Caco-2 (cell line): ENCODE data around the gene MOSPD2. TPM values are rescaled to one million over a fixed set of nuclear protein-coding genes. Genes with fewer than 3 reads are reported as not detected.

Experiments used
- BruUV-seq: library from RNA; stranded (reverse); fragments of 400-500 nt; replicated peaks from 2 replicates; lab custom pipeline; 2021; lab: Mats Ljungman, UMichigan
- CTCF ChIA-PET: fragments of 300-600 bp; sonication (Branson Sonifier 250); formaldehyde crosslinking; loops from one replicate; lab custom pipeline; 2022; ENCODE audit warnings: antibody characterized with exemption; lab: Charles Lee
- POLR2A ChIA-PET: fragments of 300-600 bp; sonication (Branson Sonifier 250); formaldehyde crosslinking; loops from one replicate; lab custom pipeline; 2022; ENCODE audit warnings: antibody characterized with exemption; lab: Charles Lee
- DNase-seq, 2 experiments: peaks; one replicate each; pipeline versions ENCODE4 v3.0.0 to v3.0.0-alpha.2; 2020 to 2022
- H3K27me3 ChIP-seq: replicated peaks from 2 replicates; pipeline ENCODE4 v1.6.0; 2011; ENCODE audit warnings: low read length; ENCODE audit not compliant: control insufficient read depth, insufficient read depth
- H3K36me3 ChIP-seq: 2 replicates; pipeline ENCODE4 v1.5.1; 2011; ENCODE audit warnings: low read length; ENCODE audit not compliant: control insufficient read depth, insufficient read depth
- H3K4me1 ChIP-seq: fragments of 250-450 bp; sonication (Bioruptor Pico); 2 replicates; pipeline ENCODE4 v1.5.1; 2020; ENCODE audit warnings: mild to moderate bottlenecking
- H3K4me3 ChIP-seq: 2 replicates; pipeline ENCODE4 v1.5.1; 2011; ENCODE audit warnings: low read depth, mild to moderate bottlenecking, control low read depth, low read length
- H3K9me3 ChIP-seq: fragments of 250-450 bp; sonication (Bioruptor Pico); 2 replicates; pipeline ENCODE4 v1.5.1; 2020; ENCODE audit warnings: mild to moderate bottlenecking, moderate library complexity
- H3K27ac Mint-ChIP-seq: one replicate; pipeline ENCODE4 v1.8.0; 2022; ENCODE audit warnings: mixed read lengths; ENCODE audit not compliant: unreplicated experiment
- H3K27me3 Mint-ChIP-seq: one replicate; pipeline ENCODE4 v1.8.0; 2022; ENCODE audit warnings: mixed read lengths; ENCODE audit not compliant: insufficient read depth, unreplicated experiment
- H3K36me3 Mint-ChIP-seq: one replicate; pipeline ENCODE4 v1.8.0; 2022; ENCODE audit warnings: mild to moderate bottlenecking, mixed read lengths; ENCODE audit not compliant: insufficient read depth, unreplicated experiment
- H3K4me1 Mint-ChIP-seq: one replicate; pipeline ENCODE4 v1.8.0; 2022; ENCODE audit warnings: low read depth, mixed read lengths; ENCODE audit not compliant: unreplicated experiment
- H3K4me3 Mint-ChIP-seq: one replicate; pipeline ENCODE4 v1.8.0; 2022; ENCODE audit warnings: mild to moderate bottlenecking, moderate library complexity, mixed read lengths; ENCODE audit not compliant: unreplicated experiment
- H3K9me3 Mint-ChIP-seq: one replicate; pipeline ENCODE4 v1.8.0; 2022; ENCODE audit warnings: mixed read lengths; ENCODE audit not compliant: unreplicated experiment
- CTCF ChIP-seq, 2 experiments: fragments of 200-600 bp in 1 of 2; IDR thresholded peaks; 1 replicate in 1 of 2; 2 replicates in 1 of 2; pipeline versions ENCODE4 v1.5.1 to v1.8.0; 2011 to 2022; ENCODE audit warnings: antibody characterized with exemption in 1 of 2, control low read depth in 1 of 2, inconsistent platforms in 1 of 2, low read depth in 1 of 2, low read length in 1 of 2, mild to moderate bottlenecking in 1 of 2, moderate library complexity in 1 of 2; ENCODE audit not compliant: insufficient read depth in 1 of 2, severe bottlenecking in 1 of 2, unreplicated experiment in 1 of 2
- intact Hi-C: fragments of 100-400 bp; cut with micrococcal nuclease; formaldehyde crosslinking; loops from one replicate; pipeline ENCODE4 v1.10.0; 2022; ENCODE audit not compliant: unreplicated experiment
- total RNA-seq: library from RNA; stranded (reverse); gene quantifications from 2 replicates; pipeline ENCODE4 v1.2.3, GENCODE V29; 2022

Gene MOSPD2
- total RNA-seq, 1 experiment from 2014 or later = 13.8 TPM

DNA sequence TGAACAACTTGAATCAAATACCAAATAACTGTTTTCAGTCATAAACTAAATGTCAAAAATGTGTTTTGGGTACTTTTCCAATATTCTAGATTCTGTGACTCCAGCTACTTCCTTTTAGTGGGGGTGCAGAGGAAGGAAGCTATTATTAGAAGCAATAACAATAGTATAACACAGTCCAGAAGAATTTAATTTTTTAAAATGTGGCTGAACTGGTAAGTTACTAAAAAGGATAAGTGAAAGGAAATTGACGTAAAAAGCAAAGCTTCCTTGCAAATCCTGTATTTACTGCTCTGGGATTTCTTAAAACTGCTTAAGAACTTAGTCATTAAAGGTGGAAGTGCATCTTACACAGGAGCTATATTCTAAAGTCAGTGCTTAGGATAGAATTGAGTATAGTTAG lies 53.2 kb downstream of the MOSPD2 start:
- Histone ChIP-seq H3K27me3 (no peaks in the 10 kb centered on the region), H3K9me3 (no peaks in the 10 kb centered on the region), H3K36me3 (no peaks in the 10 kb centered on the region), H3K4me1 (no peaks in the 10 kb centered on the region), H3K4me3 (no peak overlapping the region)
- no peaks in the 10 kb centered on the region for H3K9me3 Mint-ChIP-seq
- DNase-seq = no peak
- H3K36me3 Mint-ChIP-seq = no peaks in the 10 kb centered on the region
- H3K4me1 Mint-ChIP-seq = peaks cover 6% of the 10 kb centered on the region
- no peak for TF ChIP-seq CTCF (IDR thresholded peaks at IDR 0.05; ENCODE audit: insufficient read depth in 1 of 2, low read depth in 1 of 2, low read length in 1 of 2, severe bottlenecking in 1 of 2, unreplicated experiment in 1 of 2)
- ChIA-PET CTCF (no interaction called here), POLR2A (no interaction called here)
- H3K27me3 Mint-ChIP-seq = no peaks in the 10 kb centered on the region
- H3K4me3 Mint-ChIP-seq = no peak overlapping the region
- no TSS peak for BruUV-seq
- intact Hi-C loops = no loop called here
- no peak overlapping the region for H3K27ac Mint-ChIP-seq

GRCh38 chrX:14927401-14927800 lies 54.2 kb downstream of the MOSPD2 start:
- DNase-seq = no peak
- no peaks in the 10 kb centered on the region for H3K27me3 ChIP-seq
- peaks cover 6% of the 10 kb centered on the region for H3K4me1 Mint-ChIP-seq
- H3K27me3 Mint-ChIP-seq = no peaks in the 10 kb centered on the region
- no peaks in the 10 kb centered on the region for H3K9me3 ChIP-seq
- H3K9me3 Mint-ChIP-seq = no peaks in the 10 kb centered on the region
- no peaks in the 10 kb centered on the region for H3K4me1 ChIP-seq
- ChIA-PET POLR2A (no interaction called here), CTCF (no interaction called here)
- no peaks in the 10 kb centered on the region for H3K36me3 ChIP-seq
- no TSS peak for BruUV-seq
- TF ChIP-seq CTCF (IDR thresholded peaks at IDR 0.05; ENCODE audit: insufficient read depth in 1 of 2, low read depth in 1 of 2, low read length in 1 of 2, severe bottlenecking in 1 of 2, unreplicated experiment in 1 of 2) = no peak
- H3K36me3 Mint-ChIP-seq = no peaks in the 10 kb centered on the region
- H3K4me3 ChIP-seq = no peak overlapping the region
- no peak overlapping the region for H3K4me3 Mint-ChIP-seq
- intact Hi-C loops = no loop called here
- H3K27ac Mint-ChIP-seq = no peak overlapping the region

- POLR2A ChIA-PET = no interaction called here
- CTCF ChIA-PET = no interaction called here
Observed at GRCh38 chrX:14930663-14931062, 57.4 kb downstream of the MOSPD2 start.

More at GRCh38 chrX:14930663-14931062, 57.4 kb downstream of the MOSPD2 start:
- Histone ChIP-seq H3K4me1 (no peaks in the 10 kb centered on the region), H3K27me3 (no peaks in the 10 kb centered on the region), H3K4me3 (no peak overlapping the region), H3K36me3 (no peaks in the 10 kb centered on the region), H3K9me3 (no peaks in the 10 kb centered on the region)
- BruUV-seq = no TSS peak
- no peak for TF ChIP-seq CTCF (IDR thresholded peaks at IDR 0.05; ENCODE audit: insufficient read depth in 1 of 2, low read depth in 1 of 2, low read length in 1 of 2, severe bottlenecking in 1 of 2, unreplicated experiment in 1 of 2)
- Mint-ChIP-seq H3K36me3 (no peaks in the 10 kb centered on the region), H3K9me3 (no peaks in the 10 kb centered on the region), H3K27me3 (no peaks in the 10 kb centered on the region), H3K4me3 (no peak overlapping the region), H3K4me1 (peaks cover 6% of the 10 kb centered on the region), H3K27ac (no peak overlapping the region)
- no peak for DNase-seq
- intact Hi-C loops = no loop called here
